Measurements from ENCODE around the gene SP5.

SP5 gene

GRCh38 chr2:170685591-170685990 lies 29.5 kb upstream of the SP5 start:
- no peaks in the 10 kb centered on the region for H3K79me2 ChIP-seq (ENCODE audit: control insufficient read depth, low read length)
- no peak overlapping the region for H3K4me2 ChIP-seq (ENCODE audit: low read length)
- TF ChIP-seq EZH2phosphoT487 (IDR thresholded peaks at IDR 0.05; ENCODE audit: borderline replicate concordance, low read length): no peak
- H3K4me3 ChIP-seq (ENCODE audit: low read length): no peak overlapping the region
- H4K20me1 ChIP-seq (ENCODE audit: control insufficient read depth, insufficient read depth, low read depth, low read length): no peaks in the 10 kb centered on the region
- H3K9me2 ChIP-seq (replicated peaks; ENCODE audit: control insufficient read depth, low read length): no peaks in the 10 kb centered on the region
- H3K4me1 ChIP-seq (ENCODE audit: control insufficient read depth, low read length): no peaks in the 10 kb centered on the region
- H3K27ac ChIP-seq (ENCODE audit: low read depth, low read length): no peak overlapping the region
- H3K27me3 ChIP-seq (ENCODE audit: control insufficient read depth, low read length): no peaks in the 10 kb centered on the region
- no peaks in the 10 kb centered on the region for H3F3A ChIP-seq (ENCODE audit: control insufficient read depth, insufficient read depth)
- no peaks in the 10 kb centered on the region for H3K9me3 ChIP-seq (ENCODE audit: control insufficient read depth, insufficient read depth, low read length)
- no peaks in the 10 kb centered on the region for H3K36me3 ChIP-seq (ENCODE audit: control insufficient read depth, low read length)

DNA sequence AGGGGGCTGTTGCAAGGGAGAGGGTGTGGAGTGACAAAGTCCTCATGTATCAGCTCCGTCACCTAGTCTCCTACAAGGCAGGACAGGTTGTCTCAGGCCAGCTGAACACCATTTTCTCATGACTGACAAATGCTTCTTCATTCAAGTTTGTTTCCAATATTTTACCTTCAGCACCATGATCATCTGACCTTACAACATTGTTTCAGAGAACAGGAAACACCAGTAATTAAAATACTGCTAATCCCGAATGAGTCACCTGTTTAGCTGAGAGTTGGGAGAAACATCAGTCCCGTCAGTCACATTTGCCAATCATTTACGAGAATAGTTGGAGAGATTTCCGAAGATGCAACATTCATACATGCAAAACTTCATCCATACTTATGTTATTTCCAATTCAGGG lies 25.7 kb upstream of the SP5 start:
- TF ChIP-seq EZH2phosphoT487 (IDR thresholded peaks at IDR 0.05; ENCODE audit: borderline replicate concordance, low read length): no peak
- TF ChIP-seq, protein P1, sequence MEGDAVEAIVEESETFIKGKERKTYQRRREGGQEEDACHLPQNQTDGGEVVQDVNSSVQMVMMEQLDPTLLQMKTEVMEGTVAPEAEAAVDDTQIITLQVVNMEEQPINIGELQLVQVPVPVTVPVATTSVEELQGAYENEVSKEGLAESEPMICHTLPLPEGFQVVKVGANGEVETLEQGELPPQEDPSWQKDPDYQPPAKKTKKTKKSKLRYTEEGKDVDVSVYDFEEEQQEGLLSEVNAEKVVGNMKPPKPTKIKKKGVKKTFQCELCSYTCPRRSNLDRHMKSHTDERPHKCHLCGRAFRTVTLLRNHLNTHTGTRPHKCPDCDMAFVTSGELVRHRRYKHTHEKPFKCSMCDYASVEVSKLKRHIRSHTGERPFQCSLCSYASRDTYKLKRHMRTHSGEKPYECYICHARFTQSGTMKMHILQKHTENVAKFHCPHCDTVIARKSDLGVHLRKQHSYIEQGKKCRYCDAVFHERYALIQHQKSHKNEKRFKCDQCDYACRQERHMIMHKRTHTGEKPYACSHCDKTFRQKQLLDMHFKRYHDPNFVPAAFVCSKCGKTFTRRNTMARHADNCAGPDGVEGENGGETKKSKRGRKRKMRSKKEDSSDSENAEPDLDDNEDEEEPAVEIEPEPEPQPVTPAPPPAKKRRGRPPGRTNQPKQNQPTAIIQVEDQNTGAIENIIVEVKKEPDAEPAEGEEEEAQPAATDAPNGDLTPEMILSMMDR (IDR thresholded peaks at IDR 0.05; ENCODE audit: low read depth, low read length, poor library complexity, severe bottlenecking): no peak
- H3K4me2 ChIP-seq (ENCODE audit: low read length): no peak overlapping the region

GRCh38 chr2:170690640-170691039 lies 24.5 kb upstream of the SP5 start:
- Histone ChIP-seq H3K9me2 (replicated peaks; ENCODE audit: control insufficient read depth, low read length) (no peaks in the 10 kb centered on the region), H4K20me1 (ENCODE audit: control insufficient read depth, insufficient read depth, low read depth, low read length) (no peaks in the 10 kb centered on the region), H3K79me2 (ENCODE audit: control insufficient read depth, low read length) (no peaks in the 10 kb centered on the region), H3K27me3 (ENCODE audit: control insufficient read depth, low read length) (no peaks in the 10 kb centered on the region), H3K36me3 (ENCODE audit: control insufficient read depth, low read length) (no peaks in the 10 kb centered on the region), H3K4me1 (ENCODE audit: control insufficient read depth, low read length) (no peaks in the 10 kb centered on the region), H3K4me3 (ENCODE audit: low read length) (no peak overlapping the region), H3F3A (ENCODE audit: control insufficient read depth, insufficient read depth) (no peaks in the 10 kb centered on the region), H3K27ac (ENCODE audit: low read depth, low read length) (no peak overlapping the region), H3K9me3 (ENCODE audit: control insufficient read depth, insufficient read depth, low read length) (no peaks in the 10 kb centered on the region), H3K4me2 (ENCODE audit: low read length) (no peak overlapping the region)
- TF ChIP-seq, protein P1 (IDR thresholded peaks at IDR 0.05; ENCODE audit: low read depth, low read length, poor library complexity, severe bottlenecking): no peak
- no peak for TF ChIP-seq EZH2phosphoT487 (IDR thresholded peaks at IDR 0.05; ENCODE audit: borderline replicate concordance, low read length)

More for the DNA sequence above, 25.7 kb upstream of the SP5 start:
- H3K79me2 ChIP-seq (ENCODE audit: control insufficient read depth, low read length): no peaks in the 10 kb centered on the region
- H3K36me3 ChIP-seq (ENCODE audit: control insufficient read depth, low read length): no peaks in the 10 kb centered on the region
- H3K4me3 ChIP-seq (ENCODE audit: low read length): no peak overlapping the region
- H3K27me3 ChIP-seq (ENCODE audit: control insufficient read depth, low read length): no peaks in the 10 kb centered on the region
- no peak overlapping the region for H3K27ac ChIP-seq (ENCODE audit: low read depth, low read length)
- H4K20me1 ChIP-seq (ENCODE audit: control insufficient read depth, insufficient read depth, low read depth, low read length): no peaks in the 10 kb centered on the region
- no peaks in the 10 kb centered on the region for H3K9me2 ChIP-seq (replicated peaks; ENCODE audit: control insufficient read depth, low read length)
- no peaks in the 10 kb centered on the region for H3K4me1 ChIP-seq (ENCODE audit: control insufficient read depth, low read length)
- no peaks in the 10 kb centered on the region for H3F3A ChIP-seq (ENCODE audit: control insufficient read depth, insufficient read depth)
- no peaks in the 10 kb centered on the region for H3K9me3 ChIP-seq (ENCODE audit: control insufficient read depth, insufficient read depth, low read length)

DNA sequence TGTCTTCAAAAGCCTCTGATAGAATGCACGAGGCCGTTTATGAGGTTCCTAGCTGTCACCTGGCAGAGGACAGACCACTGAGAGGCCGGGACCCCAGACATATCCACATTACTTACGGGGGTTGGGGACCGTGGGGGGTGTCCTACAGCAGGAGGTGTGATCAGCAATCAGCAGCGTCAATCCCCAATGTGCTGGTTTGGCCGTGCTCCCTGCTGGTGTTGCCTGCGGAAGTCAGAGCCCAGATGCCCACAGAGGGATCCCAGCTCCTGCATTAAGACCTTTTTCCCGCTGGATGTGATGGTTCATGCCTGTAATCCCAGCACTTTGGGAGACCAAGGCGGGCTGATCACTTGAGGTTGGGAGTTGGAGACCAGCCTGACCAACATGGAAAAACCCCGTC lies 20.8 kb upstream of the SP5 start:
- H3F3A ChIP-seq (ENCODE audit: control insufficient read depth, insufficient read depth): no peaks in the 10 kb centered on the region
- H3K27me3 ChIP-seq (ENCODE audit: control insufficient read depth, low read length): no peaks in the 10 kb centered on the region
- no peaks in the 10 kb centered on the region for H4K20me1 ChIP-seq (ENCODE audit: control insufficient read depth, insufficient read depth, low read depth, low read length)
- no peak overlapping the region for H3K4me2 ChIP-seq (ENCODE audit: low read length)
- H3K9me3 ChIP-seq (ENCODE audit: control insufficient read depth, insufficient read depth, low read length): no peaks in the 10 kb centered on the region
- no peak overlapping the region for H3K27ac ChIP-seq (ENCODE audit: low read depth, low read length)
- no peaks in the 10 kb centered on the region for H3K79me2 ChIP-seq (ENCODE audit: control insufficient read depth, low read length)
- H3K9me2 ChIP-seq (replicated peaks; ENCODE audit: control insufficient read depth, low read length): no peaks in the 10 kb centered on the region
- H3K36me3 ChIP-seq (ENCODE audit: control insufficient read depth, low read length): no peaks in the 10 kb centered on the region
- no peak for TF ChIP-seq EZH2phosphoT487 (IDR thresholded peaks at IDR 0.05; ENCODE audit: borderline replicate concordance, low read length)
- TF ChIP-seq, protein P1 (IDR thresholded peaks at IDR 0.05; ENCODE audit: low read depth, low read length, poor library complexity, severe bottlenecking): no peak
- H3K4me3 ChIP-seq (ENCODE audit: low read length): no peak overlapping the region
- no peaks in the 10 kb centered on the region for H3K4me1 ChIP-seq (ENCODE audit: control insufficient read depth, low read length)

All from DOHH2 (cell line).